ENCODE data around the gene SERPINA3.

DNA sequence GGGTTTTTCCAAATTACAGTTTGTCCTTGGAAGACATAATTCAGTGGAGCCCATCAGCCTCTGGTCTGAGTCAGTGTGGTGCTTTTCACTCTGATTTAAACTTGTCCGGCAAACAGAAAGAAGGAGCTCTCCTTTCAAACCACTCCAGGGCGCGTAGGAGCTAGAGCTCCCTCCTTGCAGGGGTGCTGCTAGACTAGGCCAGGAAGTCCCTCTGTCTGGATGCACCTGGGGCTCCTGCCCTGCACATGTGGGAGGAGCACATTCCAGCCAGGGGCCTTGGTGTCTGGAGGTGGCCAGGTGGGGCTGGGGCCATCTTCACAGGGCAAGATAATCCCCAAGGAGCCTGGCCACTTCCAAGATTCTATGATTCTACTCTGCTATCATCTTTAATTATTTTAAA is 3.1 kb downstream of the SERPINA3 start:
- TF ChIP-seq, protein P1, sequence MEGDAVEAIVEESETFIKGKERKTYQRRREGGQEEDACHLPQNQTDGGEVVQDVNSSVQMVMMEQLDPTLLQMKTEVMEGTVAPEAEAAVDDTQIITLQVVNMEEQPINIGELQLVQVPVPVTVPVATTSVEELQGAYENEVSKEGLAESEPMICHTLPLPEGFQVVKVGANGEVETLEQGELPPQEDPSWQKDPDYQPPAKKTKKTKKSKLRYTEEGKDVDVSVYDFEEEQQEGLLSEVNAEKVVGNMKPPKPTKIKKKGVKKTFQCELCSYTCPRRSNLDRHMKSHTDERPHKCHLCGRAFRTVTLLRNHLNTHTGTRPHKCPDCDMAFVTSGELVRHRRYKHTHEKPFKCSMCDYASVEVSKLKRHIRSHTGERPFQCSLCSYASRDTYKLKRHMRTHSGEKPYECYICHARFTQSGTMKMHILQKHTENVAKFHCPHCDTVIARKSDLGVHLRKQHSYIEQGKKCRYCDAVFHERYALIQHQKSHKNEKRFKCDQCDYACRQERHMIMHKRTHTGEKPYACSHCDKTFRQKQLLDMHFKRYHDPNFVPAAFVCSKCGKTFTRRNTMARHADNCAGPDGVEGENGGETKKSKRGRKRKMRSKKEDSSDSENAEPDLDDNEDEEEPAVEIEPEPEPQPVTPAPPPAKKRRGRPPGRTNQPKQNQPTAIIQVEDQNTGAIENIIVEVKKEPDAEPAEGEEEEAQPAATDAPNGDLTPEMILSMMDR (IDR thresholded peaks at IDR 0.05; ENCODE audit: low read depth, low read length) = no peak
- TF ChIP-seq EZH2phosphoT487 (IDR thresholded peaks at IDR 0.05; ENCODE audit: low read depth) = no peak

All from OCI-LY3 (cell line).